CD4-positive, alpha-beta T cell (primary cell): ENCODE measurements around the gene ARF6. TPM values are rescaled to one million over a fixed set of nuclear protein-coding genes. Genes with fewer than 3 reads are reported as not detected.
A peak's percentile ranks its signal among the peaks of the same experiment; 100 is the strongest.

ENCODE experiments used
- ATAC-seq: fragments of 200-7000 bp; cut with Tn5 transposase; one replicate; pipeline ENCODE4 v1.10.0; 2022; ENCODE audit warnings: mild to moderate bottlenecking; ENCODE audit not compliant: poor library complexity
- CTCF ChIA-PET: fragments of 350-600 bp; sonication (Branson Sonifier 250); formaldehyde crosslinking; loops from one replicate; lab custom pipeline; 2021; ENCODE audit warnings: antibody characterized with exemption, inconsistent platforms; lab: Charles Lee
- POLR2A ChIA-PET: fragments of 350-600 bp; sonication (Branson Sonifier 250); formaldehyde crosslinking; loops from one replicate; lab custom pipeline; 2021; ENCODE audit warnings: antibody characterized with exemption, inconsistent platforms; lab: Charles Lee
- DNase-seq, 14 experiments: peaks; one replicate each; pipeline ENCODE4 v3.0.0-alpha.2; 2013 to 2020; ENCODE audit warnings: mixed read lengths in 2 of 14
- H3K27ac ChIP-seq, 2 donors: one replicate each; pipeline versions ENCODE4 v1.5.1 to v1.7.0; 2013; ENCODE audit warnings: low read length in 2 of 2, low read depth in 1 of 2, mild to moderate bottlenecking in 1 of 2
- H3K27me3 ChIP-seq, 2 experiments: 1 replicate in 1 of 2; 2 replicates in 1 of 2; pipeline versions ENCODE4 v1.6.1 to v1.7.0; 2013; ENCODE audit warnings: low read length in 2 of 2, control low read depth in 1 of 2, mild to moderate bottlenecking in 1 of 2, moderate library complexity in 1 of 2; ENCODE audit not compliant: insufficient read depth in 2 of 2, control insufficient read depth in 1 of 2
- H3K36me3 ChIP-seq: one replicate; pipeline ENCODE4 v1.6.1; 2013; ENCODE audit warnings: low read length, control low read depth; ENCODE audit not compliant: insufficient read depth
- H3K4me1 ChIP-seq: one replicate; pipeline ENCODE4 v1.6.1; 2013; ENCODE audit warnings: low read length, control low read depth; ENCODE audit not compliant: insufficient read depth
- H3K4me3 ChIP-seq: one replicate; pipeline ENCODE4 v1.5.1; 2013; ENCODE audit warnings: mild to moderate bottlenecking, low read length, moderate library complexity
- H3K9me3 ChIP-seq, 2 experiments: 1 replicate in 1 of 2; 2 replicates in 1 of 2; pipeline versions ENCODE4 v1.6.1 to v1.7.0; 2013; ENCODE audit warnings: low read length in 2 of 2, mild to moderate bottlenecking in 2 of 2, control low read depth in 1 of 2, moderate library complexity in 1 of 2; ENCODE audit not compliant: control insufficient read depth in 1 of 2, insufficient read depth in 1 of 2
- H3K27ac Mint-ChIP-seq: one replicate; pipeline ENCODE4 v1.8.0; 2020; ENCODE audit warnings: mixed read lengths
- H3K27me3 Mint-ChIP-seq: one replicate; pipeline ENCODE4 v1.8.0; 2021; ENCODE audit warnings: mixed read lengths
- H3K36me3 Mint-ChIP-seq: one replicate; pipeline ENCODE4 v1.8.0; 2021; ENCODE audit warnings: low read depth, mixed read lengths
- H3K4me1 Mint-ChIP-seq: one replicate; pipeline ENCODE4 v1.8.0; 2021; ENCODE audit warnings: low read depth, mixed read lengths
- H3K4me3 Mint-ChIP-seq: one replicate; pipeline ENCODE4 v1.8.0; 2020; ENCODE audit warnings: mild to moderate bottlenecking, mixed read lengths
- H3K9me3 Mint-ChIP-seq: one replicate; pipeline ENCODE4 v1.8.0; 2020; ENCODE audit warnings: mixed read lengths
- intact Hi-C, 2 experiments: fragments of 100-400 bp; cut with DNase I in 1 of 2; cut with micrococcal nuclease in 1 of 2; formaldehyde crosslinking; loops; one replicate each; pipeline versions ENCODE4 v1.15.1 to v1.9.0; 2023 to 2025; cut with DNase I, micrococcal nuclease
- total RNA-seq, 174 experiments: library from RNA in 2 of 174; stranded (reverse) in 2 of 174; gene quantifications; one replicate each; pipeline ENCODE4 v1.2.3 and lab custom pipeline; 2021 to 2026
- TF ChIP-seq, protein P1 (sequence below): fragments of 200-600 bp; IDR thresholded peaks from one replicate; pipeline ENCODE4 v1.8.0; 2022; ENCODE audit warnings: antibody characterized with exemption, mild to moderate bottlenecking

Gene ARF6
- total RNA-seq, 2 experiments from 2014 or later = 67.2 to 69.7 TPM

DNA sequence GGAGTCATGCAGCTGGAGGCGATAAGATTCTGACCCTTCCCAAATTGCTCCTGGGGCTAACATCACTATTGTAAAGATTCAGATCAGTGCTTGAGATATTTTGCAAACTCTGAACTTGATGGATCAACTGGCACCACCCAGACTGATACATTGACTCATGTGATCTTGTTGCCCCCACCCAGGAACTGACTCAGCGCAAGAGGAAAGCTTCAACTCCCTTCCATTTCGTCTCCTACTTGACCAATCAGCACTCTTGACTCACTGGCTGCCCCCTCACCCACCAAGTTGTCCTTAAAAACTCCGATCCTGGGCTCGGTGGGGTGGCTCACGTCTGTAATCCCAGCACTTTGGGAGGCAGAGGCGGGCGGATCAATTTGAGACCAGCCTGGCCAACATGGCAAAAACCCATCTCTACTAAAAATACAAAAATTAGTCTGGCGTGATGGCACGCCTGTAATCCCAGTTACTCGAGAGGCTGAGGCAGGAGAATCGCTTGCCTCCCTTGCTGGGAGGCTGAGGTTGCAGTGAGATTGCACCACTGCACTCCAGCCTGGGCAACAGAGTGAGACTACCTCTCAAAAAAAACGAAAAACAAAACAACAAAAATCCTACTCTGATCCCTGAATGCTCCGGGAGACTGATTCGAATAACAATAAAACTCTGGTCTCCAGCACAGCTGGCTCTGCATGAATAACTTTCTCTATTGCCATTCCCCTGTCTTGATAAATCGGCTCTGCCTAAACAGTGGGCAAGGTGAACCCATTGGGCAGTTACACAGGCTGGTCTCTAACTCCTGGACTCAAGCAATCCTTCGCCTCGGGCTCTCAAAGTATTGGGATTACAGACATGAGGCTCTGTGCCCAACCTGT, 9.8 kb upstream of the ARF6 start:
- H3K9me3 ChIP-seq = no peaks in the 10 kb centered on the region
- ChIA-PET POLR2A (no interaction called here), CTCF (no interaction called here)
- intact Hi-C loops = no loop called here
- peaks cover 25% of the 10 kb centered on the region for H3K4me1 ChIP-seq
- Mint-ChIP-seq H3K4me3 (no peak overlapping the region), H3K36me3 (no peaks in the 10 kb centered on the region), H3K27ac (no peak overlapping the region), H3K9me3 (no peaks in the 10 kb centered on the region), H3K27me3 (no peaks in the 10 kb centered on the region), H3K4me1 (peaks cover 18% of the 10 kb centered on the region)
- ATAC-seq (no peak), DNase-seq (peak in 1 of 14 experiments; percentile 46)
- TF ChIP-seq, protein P1, sequence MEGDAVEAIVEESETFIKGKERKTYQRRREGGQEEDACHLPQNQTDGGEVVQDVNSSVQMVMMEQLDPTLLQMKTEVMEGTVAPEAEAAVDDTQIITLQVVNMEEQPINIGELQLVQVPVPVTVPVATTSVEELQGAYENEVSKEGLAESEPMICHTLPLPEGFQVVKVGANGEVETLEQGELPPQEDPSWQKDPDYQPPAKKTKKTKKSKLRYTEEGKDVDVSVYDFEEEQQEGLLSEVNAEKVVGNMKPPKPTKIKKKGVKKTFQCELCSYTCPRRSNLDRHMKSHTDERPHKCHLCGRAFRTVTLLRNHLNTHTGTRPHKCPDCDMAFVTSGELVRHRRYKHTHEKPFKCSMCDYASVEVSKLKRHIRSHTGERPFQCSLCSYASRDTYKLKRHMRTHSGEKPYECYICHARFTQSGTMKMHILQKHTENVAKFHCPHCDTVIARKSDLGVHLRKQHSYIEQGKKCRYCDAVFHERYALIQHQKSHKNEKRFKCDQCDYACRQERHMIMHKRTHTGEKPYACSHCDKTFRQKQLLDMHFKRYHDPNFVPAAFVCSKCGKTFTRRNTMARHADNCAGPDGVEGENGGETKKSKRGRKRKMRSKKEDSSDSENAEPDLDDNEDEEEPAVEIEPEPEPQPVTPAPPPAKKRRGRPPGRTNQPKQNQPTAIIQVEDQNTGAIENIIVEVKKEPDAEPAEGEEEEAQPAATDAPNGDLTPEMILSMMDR = no peak
- H3K27ac ChIP-seq = no peak overlapping the region
- no peak overlapping the region for H3K4me3 ChIP-seq
- H3K27me3 ChIP-seq = no peaks in the 10 kb centered on the region
- no peaks in the 10 kb centered on the region for H3K36me3 ChIP-seq

DNA sequence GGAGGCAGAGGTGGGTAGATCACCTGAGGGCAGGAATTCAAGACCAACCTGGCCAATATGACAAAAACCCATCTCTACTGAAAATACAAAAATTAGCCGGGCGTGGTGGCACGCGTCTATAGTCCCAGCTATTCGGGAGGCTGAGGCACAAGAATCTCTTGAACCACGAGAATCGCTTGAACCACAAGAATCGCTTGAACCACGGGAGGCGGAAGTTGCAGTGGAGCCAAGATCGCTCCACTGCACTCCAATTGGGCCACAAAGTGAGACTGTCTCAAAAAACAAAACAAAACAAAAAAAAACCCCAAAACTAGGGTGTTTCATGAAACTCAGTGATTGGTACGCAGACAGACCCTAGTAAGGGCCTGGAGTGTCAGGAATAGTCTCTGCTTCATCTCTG, 6.4 kb upstream of the ARF6 start:
- Histone ChIP-seq H3K9me3 (no peaks in the 10 kb centered on the region), H3K27me3 (no peaks in the 10 kb centered on the region), H3K27ac (no peak overlapping the region), H3K4me1 (peaks cover 17% of the 10 kb centered on the region), H3K36me3 (no peaks in the 10 kb centered on the region), H3K4me3 (no peak overlapping the region)
- TF ChIP-seq, protein P1 = no peak
- no peaks in the 10 kb centered on the region for H3K9me3 Mint-ChIP-seq
- H3K27ac Mint-ChIP-seq = peak overlapping the region; percentile 66
- DNase-seq = peak in 4 of 14 experiments; percentile 16 to 65 (median 46)
- ChIA-PET CTCF (no interaction called here), POLR2A (no interaction called here)
- peak; percentile 41 for ATAC-seq
- intact Hi-C loops = no loop called here
- H3K4me1 Mint-ChIP-seq = peaks cover 2% of the 10 kb centered on the region
- no peaks in the 10 kb centered on the region for H3K27me3 Mint-ChIP-seq
- H3K4me3 Mint-ChIP-seq = no peak overlapping the region
- no peaks in the 10 kb centered on the region for H3K36me3 Mint-ChIP-seq

DNA sequence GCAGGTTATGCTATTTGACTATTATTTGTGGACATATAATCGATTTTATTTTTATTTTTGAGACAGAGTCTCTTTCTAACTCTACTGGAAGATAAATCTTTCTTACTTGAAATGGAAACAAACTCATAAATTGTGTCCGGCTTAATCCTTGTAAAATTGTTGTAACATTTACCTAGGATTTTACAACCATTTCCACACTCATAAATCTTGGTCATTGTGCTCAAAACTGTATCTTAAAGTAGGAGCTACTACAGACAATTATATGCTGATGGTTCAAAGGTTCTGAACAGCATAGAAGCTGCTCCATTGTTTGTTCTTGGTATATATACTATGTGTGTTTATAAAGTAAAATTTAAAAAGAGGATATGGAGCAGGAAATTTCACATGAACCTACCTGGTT, 4.6 kb upstream of the ARF6 start:
- intact Hi-C loops = no loop called here
- Histone ChIP-seq H3K36me3 (no peaks in the 10 kb centered on the region), H3K4me3 (no peak overlapping the region), H3K27me3 (no peaks in the 10 kb centered on the region), H3K4me1 (peaks cover 28% of the 10 kb centered on the region), H3K27ac (no peak overlapping the region), H3K9me3 (no peaks in the 10 kb centered on the region)
- no peak for ATAC-seq
- H3K4me1 Mint-ChIP-seq = peaks cover 10% of the 10 kb centered on the region
- no peaks in the 10 kb centered on the region for H3K27me3 Mint-ChIP-seq
- no peaks in the 10 kb centered on the region for H3K9me3 Mint-ChIP-seq
- ChIA-PET CTCF (interaction anchor here (0.9 kb wide), 1 partner anchor 115 kb away, joined by 3 read pairs; no protein-coding TSS in a partner anchor), POLR2A (no interaction called here)
- no peak overlapping the region for H3K27ac Mint-ChIP-seq
- DNase-seq = no peak
- no peak overlapping the region for H3K4me3 Mint-ChIP-seq
- H3K36me3 Mint-ChIP-seq = peaks cover 5% of the 10 kb centered on the region
- TF ChIP-seq, protein P1 = no peak
